Mammary epithelial cell (primary cell): ENCODE results near the gene NUBP1.

Experiments
- EZH2 ChIP-seq: IDR thresholded peaks from 2 replicates; pipeline ENCODE4 v1.6.1; 2012; ENCODE audit warnings: low read length, inconsistent platforms, borderline replicate concordance
- TF ChIP-seq, protein P1 (sequence below), 2 donors: IDR thresholded peaks in 1 of 2; conservative IDR thresholded peaks in 1 of 2; 2 replicates each; pipeline ENCODE4 v1.5.1; 2011 to 2012; ENCODE audit warnings: inconsistent platforms in 2 of 2, low read length in 2 of 2, mild to moderate bottlenecking in 2 of 2, control low read depth in 1 of 2, low read depth in 1 of 2; ENCODE audit not compliant: insufficient read depth in 1 of 2; ENCODE audit errors: extremely low read depth in 1 of 2

GRCh38 chr16:10806698-10807097 lies 63.1 kb downstream of the NUBP1 start:
- TF ChIP-seq, protein P1, sequence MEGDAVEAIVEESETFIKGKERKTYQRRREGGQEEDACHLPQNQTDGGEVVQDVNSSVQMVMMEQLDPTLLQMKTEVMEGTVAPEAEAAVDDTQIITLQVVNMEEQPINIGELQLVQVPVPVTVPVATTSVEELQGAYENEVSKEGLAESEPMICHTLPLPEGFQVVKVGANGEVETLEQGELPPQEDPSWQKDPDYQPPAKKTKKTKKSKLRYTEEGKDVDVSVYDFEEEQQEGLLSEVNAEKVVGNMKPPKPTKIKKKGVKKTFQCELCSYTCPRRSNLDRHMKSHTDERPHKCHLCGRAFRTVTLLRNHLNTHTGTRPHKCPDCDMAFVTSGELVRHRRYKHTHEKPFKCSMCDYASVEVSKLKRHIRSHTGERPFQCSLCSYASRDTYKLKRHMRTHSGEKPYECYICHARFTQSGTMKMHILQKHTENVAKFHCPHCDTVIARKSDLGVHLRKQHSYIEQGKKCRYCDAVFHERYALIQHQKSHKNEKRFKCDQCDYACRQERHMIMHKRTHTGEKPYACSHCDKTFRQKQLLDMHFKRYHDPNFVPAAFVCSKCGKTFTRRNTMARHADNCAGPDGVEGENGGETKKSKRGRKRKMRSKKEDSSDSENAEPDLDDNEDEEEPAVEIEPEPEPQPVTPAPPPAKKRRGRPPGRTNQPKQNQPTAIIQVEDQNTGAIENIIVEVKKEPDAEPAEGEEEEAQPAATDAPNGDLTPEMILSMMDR (conservative IDR thresholded peaks at IDR 0.05 in 1 of 2, IDR thresholded peaks at IDR 0.05 in 1 of 2; ENCODE audit: extremely low read depth in 1 of 2, insufficient read depth in 1 of 2, low read depth in 1 of 2, low read length in 2 of 2) = no peak
- TF ChIP-seq EZH2 = no peak
